B cell (primary cell): ENCODE results near the gene PRAF2. TPM values are rescaled to one million over a fixed set of nuclear protein-coding genes. Genes with fewer than 3 reads are reported as not detected.

Experiments used
- ATAC-seq: fragments of 200-7000 bp; cut with Tn5 transposase; one replicate; pipeline ENCODE4 v1.10.0; 2021; ENCODE audit warnings: low read depth, mild to moderate bottlenecking, moderate number of reproducible peaks, moderate library complexity
- CTCF ChIA-PET: fragments of 350-600 bp; sonication (Branson Sonifier 250); formaldehyde crosslinking; loops from one replicate; lab custom pipeline; 2021; ENCODE audit warnings: antibody characterized with exemption, inconsistent platforms; lab: Charles Lee
- POLR2A ChIA-PET: fragments of 350-600 bp; sonication (Branson Sonifier 250); formaldehyde crosslinking; loops from one replicate; lab custom pipeline; 2021; ENCODE audit warnings: antibody characterized with exemption; lab: Charles Lee
- DNase-seq: peaks from one replicate; pipeline ENCODE4 v3.0.0; 2013
- H2AFZ ChIP-seq: 2 replicates; pipeline ENCODE4 v1.6.1; 2012; ENCODE audit warnings: mild to moderate bottlenecking, low read depth, low read length; ENCODE audit not compliant: insufficient read depth, poor library complexity, severe bottlenecking
- H3K27ac ChIP-seq, 2 donors: 1 replicate in 1 of 2; 2 replicates in 1 of 2; pipeline ENCODE4 v1.5.1; 2012 to 2013; ENCODE audit warnings: low read length in 2 of 2, mild to moderate bottlenecking in 2 of 2, moderate library complexity in 1 of 2
- H3K27me3 ChIP-seq, 4 experiments: fragments of 200-600 bp in 1 of 4; sonication (generic) in 1 of 4; replicated peaks in 1 of 4; 1 replicate in 2 of 4; 2 replicates in 2 of 4; pipeline versions ENCODE4 v1.6.1 to v1.7.0; 2013 to 2016; ENCODE audit warnings: low read length in 3 of 4, mild to moderate bottlenecking in 2 of 4, mixed read lengths in 1 of 4, moderate library complexity in 1 of 4; ENCODE audit not compliant: insufficient read depth in 4 of 4, control insufficient read depth in 3 of 4; ENCODE audit errors: control extremely low read depth in 1 of 4
- H3K36me3 ChIP-seq, 2 experiments: replicated peaks in 1 of 2; 1 replicate in 1 of 2; 2 replicates in 1 of 2; pipeline versions ENCODE4 v1.6.1 to v1.7.1; 2013; ENCODE audit warnings: low read length in 1 of 2; ENCODE audit not compliant: insufficient read depth in 2 of 2, control insufficient read depth in 1 of 2; ENCODE audit errors: control extremely low read depth in 1 of 2, extremely low read depth in 1 of 2
- H3K4me1 ChIP-seq, 2 donors: fragments of 200-600 bp in 1 of 2; sonication (generic) in 1 of 2; 1 replicate in 1 of 2; 2 replicates in 1 of 2; pipeline versions ENCODE4 v1.5.1 to v1.6.1; 2013 to 2017; ENCODE audit warnings: low read length in 2 of 2; ENCODE audit not compliant: control insufficient read depth in 2 of 2, insufficient read depth in 2 of 2
- H3K4me2 ChIP-seq: replicated peaks from 2 replicates; pipeline ENCODE3; 2012; ENCODE audit warnings: mild to moderate bottlenecking, low read depth, low read length; ENCODE audit not compliant: poor library complexity, severe bottlenecking
- H3K4me3 ChIP-seq, 5 experiments: fragments of 200-600 bp in 1 of 5; sonication (generic) in 1 of 5; 1 replicate in 3 of 5; 2 replicates in 2 of 5; pipeline versions ENCODE4 v1.5.1 to v1.7.0; 2011 to 2016; ENCODE audit warnings: low read length in 4 of 5, mild to moderate bottlenecking in 4 of 5, low read depth in 2 of 5, control low read depth in 1 of 5, moderate library complexity in 1 of 5; ENCODE audit not compliant: insufficient read depth in 1 of 5; ENCODE audit errors: control extremely low read depth in 1 of 5, extremely low read depth in 1 of 5
- H3K79me2 ChIP-seq: fragments of 200-600 bp; sonication (generic); one replicate; pipeline ENCODE4 v1.6.0; 2016; ENCODE audit warnings: low read length; ENCODE audit not compliant: control insufficient read depth, insufficient read depth
- H3K9ac ChIP-seq: fragments of 200-600 bp; sonication (generic); 2 replicates; pipeline ENCODE4 v1.6.1; 2017; ENCODE audit warnings: mild to moderate bottlenecking, low read length, moderate library complexity
- H3K9me3 ChIP-seq, 3 donors: one replicate each; pipeline versions ENCODE4 v1.6.1 to v1.7.1; 2013; ENCODE audit warnings: low read length in 2 of 3; ENCODE audit not compliant: control insufficient read depth in 2 of 3, insufficient read depth in 1 of 3; ENCODE audit errors: control extremely low read depth in 1 of 3
- H4K20me1 ChIP-seq: 2 replicates; pipeline ENCODE4 v1.6.0; 2012; ENCODE audit warnings: mild to moderate bottlenecking, low read length; ENCODE audit not compliant: insufficient read depth, control insufficient read depth, poor library complexity, severe bottlenecking
- H3K27ac Mint-ChIP-seq: one replicate; pipeline ENCODE4 v1.8.0; 2021; ENCODE audit warnings: mixed read lengths
- H3K27me3 Mint-ChIP-seq: one replicate; pipeline ENCODE4 v1.8.0; 2021; ENCODE audit warnings: mixed read lengths
- H3K4me1 Mint-ChIP-seq: one replicate; pipeline ENCODE4 v1.8.0; 2021; ENCODE audit warnings: mixed read lengths
- H3K4me3 Mint-ChIP-seq: one replicate; pipeline ENCODE4 v1.8.0; 2021; ENCODE audit warnings: mixed read lengths
- H3K9me3 Mint-ChIP-seq: one replicate; pipeline ENCODE4 v1.8.0; 2022; ENCODE audit warnings: mixed read lengths; ENCODE audit not compliant: insufficient read depth
- CTCF ChIP-seq: fragments of 200-600 bp; IDR thresholded peaks from one replicate; pipeline ENCODE4 v1.8.0; 2022; ENCODE audit warnings: antibody characterized with exemption, mild to moderate bottlenecking
- EZH2 ChIP-seq: IDR thresholded peaks from 2 replicates; pipeline ENCODE4 v1.6.1; 2012; ENCODE audit warnings: borderline replicate concordance, low read depth, mild to moderate bottlenecking, moderate library complexity, low read length; ENCODE audit not compliant: insufficient read depth, poor library complexity, severe bottlenecking
- WGBS: methylation state at CpG from one replicate; pipeline ENCODE4 v1.1.5; 2013; ENCODE audit warnings: missing lambda C conversion rate; ENCODE audit not compliant: insufficient coverage; 5-methylcytosine and 5-hydroxymethylcytosine counted together
- intact Hi-C: fragments of 100-400 bp; cut with micrococcal nuclease; formaldehyde crosslinking; loops from one replicate; pipeline ENCODE4 v1.10.0; 2022
- polyA plus RNA-seq: library from polyadenylated mRNA; depleted of rRNA; stranded (reverse); fragments of >200 nt; gene quantifications from 2 replicates; pipeline ENCODE4 v1.2.3, GENCODE V29; 2012
- total RNA-seq, 2 donors: library from RNA; stranded (reverse); fragments of 120-200 nt in 1 of 2; gene quantifications; 1 replicate in 1 of 2; 2 replicates in 1 of 2; pipeline versions ENCODE4 v1.2.3 to v1.2.4, GENCODE V29; 2013 to 2022

PRAF2 gene
- total and polyA plus RNA-seq, 2 donors (not counting 1 experiment from before 2014, with no cell fraction given) = 19.0 to 19.4 TPM

- peak overlapping the region; percentile 68 for H3K9ac ChIP-seq
- WGBS = 95% methylated on average over 5 of the region's 5 CpGs
These were observed 19.6 kb downstream of the PRAF2 start for GRCh38 chrX:49054073-49054762.

More at GRCh38 chrX:49054073-49054762, 19.6 kb downstream of the PRAF2 start:
- Histone ChIP-seq H3K36me3 (no peaks in the 10 kb centered on the region), H2AFZ (peak overlapping the region; percentile 71), H3K4me2 (peak overlapping the region; percentile 75), H4K20me1 (no peaks in the 10 kb centered on the region), H3K9me3 (no peaks in the 10 kb centered on the region), H3K27ac (peak overlapping the region; percentile 55 to 84), H3K4me3 (peak overlapping the region in 4 of 5 experiments; percentile 49 to 69 (median 60)), H3K27me3 (no peaks in the 10 kb centered on the region), H3K4me1 (peaks cover 11 to 17% of the 10 kb centered on the region in 2 donors), H3K79me2 (peaks cover 5% of the 10 kb centered on the region)
- Mint-ChIP-seq H3K4me1 (peaks cover 25% of the 10 kb centered on the region), H3K27me3 (no peaks in the 10 kb centered on the region), H3K4me3 (peak overlapping the region; percentile 83), H3K27ac (peak overlapping the region; percentile 81), H3K9me3 (no peaks in the 10 kb centered on the region)
- ChIA-PET POLR2A (no interaction called here), CTCF (no interaction called here)
- DNase-seq = no peak
- intact Hi-C loops = no loop called here
- no peak for TF ChIP-seq CTCF
- TF ChIP-seq EZH2 = no peak
- no peak for ATAC-seq
